Measurements from ENCODE around the gene SCNN1A. TPM values are rescaled to one million over a fixed set of nuclear protein-coding genes. Genes with fewer than 3 reads are reported as not detected.

SCNN1A gene
- total and polyA plus RNA-seq, 2 of the 13 experiments (the other 11 are each of a cell fraction or from before 2014, with no cell fraction given), result 1.5 to 14.6 TPM

GRCh38 chr12:6370576-6370935 lies 4.8 kb downstream of the SCNN1A start (continued):
- no peak for TF ChIP-seq ZNF142 (CRISPR knock-in tag; IDR thresholded peaks at IDR 0.05)
- no peak for TF ChIP-seq HNRNPK (IDR thresholded peaks at IDR 0.05; ENCODE audit: low read depth, low read length, poor library complexity, severe bottlenecking)
- no peak for TF ChIP-seq CC2D1A (CRISPR knock-in tag; IDR thresholded peaks at IDR 0.05)
- no peak for TF ChIP-seq FOXO4 (CRISPR knock-in tag; conservative IDR thresholded peaks at IDR 0.05)
- no peak for TF ChIP-seq GABPB1 (CRISPR knock-in tag; IDR thresholded peaks at IDR 0.05)
- no peak for TF ChIP-seq STAT5B (CRISPR knock-in tag; IDR thresholded peaks at IDR 0.05)
- no peak for TF ChIP-seq IKZF4 (CRISPR knock-in tag; IDR thresholded peaks at IDR 0.05; ENCODE audit: borderline replicate concordance, low read depth, not compliant biosample characterization)
- no peak for TF ChIP-seq BCL6 (CRISPR knock-in tag; IDR thresholded peaks at IDR 0.05)
- TF ChIP-seq ZFP36L1 (CRISPR knock-in tag; IDR thresholded peaks at IDR 0.05), result 0 out of 2 replicates have a peak, but pooled peaks have one; percentile 9
- no peak for TF ChIP-seq ZNF850 (CRISPR knock-in tag; conservative IDR thresholded peaks at IDR 0.05)

Measured in HepG2 (cell line).